ENCODE measurements around the gene SLC25A1. TPM values are rescaled to one million over a fixed set of nuclear protein-coding genes. Genes with fewer than 3 reads are reported as not detected.

Gene SLC25A1
- total and polyA plus RNA-seq, 7 experiments from 2014 or later, result 19.3 to 66.5 (median 31.9) TPM

GRCh38 chr22:19174106-19175025, 4.2 kb downstream of the SLC25A1 start:
- intact Hi-C loops (cut with micrococcal nuclease), result loop anchor here in 1 of 2 donors (5.0 kb wide), 2 partner anchors 67 to 258 kb away; partner anchors contain the start of genes HIRA and MRPL40
- POLR2A ChIA-PET, result interaction anchor here (0.6 to 1.1 kb wide), 2 partner anchors 52 to 78 kb away, joined by 3 read pairs; partner anchors contain the start of gene DGCR2
- peaks cover 28 to 41% (median 37%) of the 10 kb centered on the region in 7 donors for H3K4me1 Mint-ChIP-seq

GRCh38 chr22:19173047-19174035, 5.2 kb downstream of the SLC25A1 start:
- CTCF ChIA-PET, result no interaction called here
- Mint-ChIP-seq H3K4me3 (peak overlapping the region; percentile 89 to 98 (median 94)), H3K9me3 (peaks cover 0 to 4% (median 0%) of the 10 kb centered on the region in 11 donors), H3K27ac (peak overlapping the region; percentile 91 to 95 (median 92)), H3K36me3 (no peaks in the 10 kb centered on the region), H3K4me1 (peaks cover 29 to 46% (median 38%) of the 10 kb centered on the region in 7 donors), H3K27me3 (peaks cover 15 to 23% (median 18%) of the 10 kb centered on the region in 5 donors)
- no peaks in the 10 kb centered on the region for H3K9me3 ChIP-seq (ENCODE audit: control insufficient read depth in 2 of 3, low read length in 3 of 3)
- DNase-seq, result no peak
- peaks cover 0 to 11% (median 0%) of the 10 kb centered on the region in 3 experiments for H3K36me3 ChIP-seq (ENCODE audit: control insufficient read depth in 2 of 3, insufficient read depth in 3 of 3, low read length in 3 of 3)
- peak overlapping the region; percentile 98 for H3K27ac ChIP-seq (ENCODE audit: low read depth, low read length)
- H3K4me1 ChIP-seq (ENCODE audit: control insufficient read depth in 2 of 2, insufficient read depth in 2 of 2, low read length in 2 of 2), result peaks cover 11 to 22% of the 10 kb centered on the region in 2 donors
- POLR2A ChIA-PET, result interaction anchor here (1.1 to 1.3 kb wide), 2 partner anchors 29 to 51 kb away, joined by 3 read pairs; partner anchors contain the start of genes DGCR2 and ESS2
- no peak overlapping the region for H3K4me3 ChIP-seq (ENCODE audit: low read length)
- H3K27me3 ChIP-seq (ENCODE audit: control insufficient read depth in 2 of 2, insufficient read depth in 2 of 2, low read length in 2 of 2), result peaks cover 5 to 13% of the 10 kb centered on the region in 2 donors
- no peak for ATAC-seq
- intact Hi-C loops (cut with micrococcal nuclease), result no loop called here

More at GRCh38 chr22:19174106-19175025, 4.2 kb downstream of the SLC25A1 start:
- Histone ChIP-seq H3K4me1 (ENCODE audit: control insufficient read depth in 2 of 2, insufficient read depth in 2 of 2, low read length in 2 of 2) (peaks cover 16 to 25% of the 10 kb centered on the region in 2 donors), H3K27ac (ENCODE audit: low read depth, low read length) (no peak overlapping the region), H3K4me3 (ENCODE audit: low read length) (no peak overlapping the region), H3K9me3 (ENCODE audit: control insufficient read depth in 2 of 3, low read length in 3 of 3) (no peaks in the 10 kb centered on the region), H3K36me3 (ENCODE audit: control insufficient read depth in 2 of 3, insufficient read depth in 3 of 3, low read length in 3 of 3) (peaks cover 0 to 11% (median 0%) of the 10 kb centered on the region in 3 experiments), H3K27me3 (ENCODE audit: control insufficient read depth in 2 of 2, insufficient read depth in 2 of 2, low read length in 2 of 2) (peaks cover 0 to 3% of the 10 kb centered on the region in 2 donors)
- peak overlapping the region in 1 of 10 donors; percentile 13 for H3K4me3 Mint-ChIP-seq
- H3K36me3 Mint-ChIP-seq, result no peaks in the 10 kb centered on the region
- CTCF ChIA-PET, result interaction anchor here (0.9 kb wide), 1 partner anchor 64 kb away, joined by 3 read pairs; no protein-coding TSS in a partner anchor
- peaks cover 0 to 4% (median 0%) of the 10 kb centered on the region in 11 donors for H3K9me3 Mint-ChIP-seq
- DNase-seq, result no peak
- ATAC-seq, result no peak
- peaks cover 6 to 14% (median 8%) of the 10 kb centered on the region in 5 donors for H3K27me3 Mint-ChIP-seq
- H3K27ac Mint-ChIP-seq, result peak overlapping the region in 5 of 9 donors; percentile 36 to 95 (median 81)

- Histone ChIP-seq H3K27me3 (ENCODE audit: control insufficient read depth in 2 of 2, insufficient read depth in 2 of 2, low read length in 2 of 2) (peaks cover 5 to 21% of the 10 kb centered on the region in 2 donors), H3K4me3 (ENCODE audit: low read length) (peak overlapping the region; percentile 77), H3K27ac (ENCODE audit: low read depth, low read length) (peak overlapping the region; percentile 98), H3K4me1 (ENCODE audit: control insufficient read depth in 2 of 2, insufficient read depth in 2 of 2, low read length in 2 of 2) (peaks cover 11 to 22% of the 10 kb centered on the region in 2 donors), H3K36me3 (ENCODE audit: control insufficient read depth in 2 of 3, insufficient read depth in 3 of 3, low read length in 3 of 3) (peaks cover 0 to 11% (median 0%) of the 10 kb centered on the region in 3 experiments), H3K9me3 (ENCODE audit: control insufficient read depth in 2 of 3, low read length in 3 of 3) (no peaks in the 10 kb centered on the region)
- peak overlapping the region; percentile 91 to 95 (median 92) for H3K27ac Mint-ChIP-seq
- H3K36me3 Mint-ChIP-seq, result no peaks in the 10 kb centered on the region
- ChIA-PET CTCF (no interaction called here), POLR2A (interaction anchor here (1.3 kb wide), 1 partner anchor 28 kb away, joined by 3 read pairs; the partner anchor contains the start of gene ESS2)
- no peak for DNase-seq
- peaks cover 23 to 32% (median 23%) of the 10 kb centered on the region in 5 donors for H3K27me3 Mint-ChIP-seq
- intact Hi-C loops (cut with micrococcal nuclease), result no loop called here
- peaks cover 0 to 4% (median 0%) of the 10 kb centered on the region in 11 donors for H3K9me3 Mint-ChIP-seq
- no peak for ATAC-seq
- H3K4me3 Mint-ChIP-seq, result peak overlapping the region; percentile 89 to 98 (median 94)
- H3K4me1 Mint-ChIP-seq, result peaks cover 29 to 46% (median 38%) of the 10 kb centered on the region in 7 donors
These were observed 6.1 kb downstream of the SLC25A1 start for GRCh38 chr22:19172213-19173046.

GRCh38 chr22:19169947-19170318, 8.6 kb downstream of the SLC25A1 start:
- Histone ChIP-seq H3K9me3 (ENCODE audit: control insufficient read depth in 2 of 3, low read length in 3 of 3) (no peaks in the 10 kb centered on the region), H3K27ac (ENCODE audit: low read depth, low read length) (no peak overlapping the region), H3K4me1 (ENCODE audit: control insufficient read depth in 2 of 2, insufficient read depth in 2 of 2, low read length in 2 of 2) (peaks cover 11 to 22% of the 10 kb centered on the region in 2 donors), H3K27me3 (ENCODE audit: control insufficient read depth in 2 of 2, insufficient read depth in 2 of 2, low read length in 2 of 2) (peaks cover 5 to 23% of the 10 kb centered on the region in 2 donors), H3K36me3 (ENCODE audit: control insufficient read depth in 2 of 3, insufficient read depth in 3 of 3, low read length in 3 of 3) (peaks cover 0 to 11% (median 0%) of the 10 kb centered on the region in 3 experiments), H3K4me3 (ENCODE audit: low read length) (no peak overlapping the region)
- Mint-ChIP-seq H3K27ac (peak overlapping the region in 3 of 9 donors; percentile 91 to 95 (median 92)), H3K27me3 (peaks cover 31 to 42% (median 38%) of the 10 kb centered on the region in 5 donors), H3K4me3 (peak overlapping the region; percentile 89 to 98 (median 94)), H3K9me3 (peaks cover 0 to 4% (median 0%) of the 10 kb centered on the region in 11 donors), H3K36me3 (no peaks in the 10 kb centered on the region), H3K4me1 (peaks cover 29 to 42% (median 34%) of the 10 kb centered on the region in 7 donors)
- ATAC-seq (no peak), DNase-seq (no peak)
- intact Hi-C loops (cut with micrococcal nuclease), result no loop called here
- ChIA-PET CTCF (no interaction called here), POLR2A (interaction anchor here (1.1 kb wide), 1 partner anchor 59 kb away, joined by 3 read pairs; no protein-coding TSS in a partner anchor)

- DNase-seq (no peak), ATAC-seq (no peak)
- intact Hi-C loops (cut with micrococcal nuclease), result no loop called here
- Histone ChIP-seq H3K4me3 (ENCODE audit: low read length) (no peak overlapping the region), H3K27ac (ENCODE audit: low read depth, low read length) (no peak overlapping the region), H3K9me3 (ENCODE audit: control insufficient read depth in 2 of 3, low read length in 3 of 3) (no peaks in the 10 kb centered on the region), H3K36me3 (ENCODE audit: control insufficient read depth in 2 of 3, insufficient read depth in 3 of 3, low read length in 3 of 3) (peaks cover 0 to 11% (median 0%) of the 10 kb centered on the region in 3 experiments), H3K4me1 (ENCODE audit: control insufficient read depth in 2 of 2, insufficient read depth in 2 of 2, low read length in 2 of 2) (peaks cover 11 to 22% of the 10 kb centered on the region in 2 donors), H3K27me3 (ENCODE audit: control insufficient read depth in 2 of 2, insufficient read depth in 2 of 2, low read length in 2 of 2) (peaks cover 5 to 23% of the 10 kb centered on the region in 2 donors)
- POLR2A ChIA-PET, result interaction anchor here (1.1 to 1.2 kb wide), 2 partner anchors 9 to 58 kb away, joined by 3 read pairs; partner anchors contain the start of gene SLC25A1
- CTCF ChIA-PET, result no interaction called here
- peaks cover 29 to 42% (median 34%) of the 10 kb centered on the region in 7 donors for H3K4me1 Mint-ChIP-seq
- H3K36me3 Mint-ChIP-seq, result no peaks in the 10 kb centered on the region
- peaks cover 31 to 47% (median 42%) of the 10 kb centered on the region in 5 donors for H3K27me3 Mint-ChIP-seq
- H3K4me3 Mint-ChIP-seq, result peak overlapping the region; percentile 36 to 98 (median 65)
- peaks cover 0 to 7% (median 1%) of the 10 kb centered on the region in 11 donors for H3K9me3 Mint-ChIP-seq
- peak overlapping the region in 4 of 9 donors; percentile 17 to 95 (median 20) for H3K27ac Mint-ChIP-seq
These were observed 9.3 kb downstream of the SLC25A1 start for GRCh38 chr22:19169002-19169946.
